ENCODE data around the gene PTBP1. TPM values are rescaled to one million over a fixed set of nuclear protein-coding genes. Genes with fewer than 3 reads are reported as not detected.

The PTBP1 gene
- total and polyA plus RNA-seq, 2 experiments from 2014 or later: 539 to 632 TPM

DNA sequence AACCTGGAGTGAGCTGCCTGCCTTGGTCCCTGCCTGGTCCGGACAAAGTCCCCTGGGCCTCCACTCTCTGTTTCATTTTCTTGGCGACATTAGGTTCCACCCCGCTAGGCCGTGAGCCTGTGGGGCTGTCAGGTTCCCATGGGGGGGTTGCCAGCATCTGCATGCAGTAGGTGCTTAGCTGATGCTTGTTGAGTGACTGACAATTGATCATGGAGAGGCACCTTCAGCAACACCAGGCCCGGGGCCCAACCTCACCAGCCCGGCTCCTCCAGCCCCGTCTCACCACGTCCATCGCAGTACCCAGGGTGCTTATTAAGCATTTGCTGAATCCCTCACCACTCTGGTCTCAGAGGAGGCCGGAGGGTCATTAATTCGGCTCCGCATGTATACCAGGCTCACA is 33.0 kb upstream of the PTBP1 start (continued):
- TF ChIP-seq, protein P1, sequence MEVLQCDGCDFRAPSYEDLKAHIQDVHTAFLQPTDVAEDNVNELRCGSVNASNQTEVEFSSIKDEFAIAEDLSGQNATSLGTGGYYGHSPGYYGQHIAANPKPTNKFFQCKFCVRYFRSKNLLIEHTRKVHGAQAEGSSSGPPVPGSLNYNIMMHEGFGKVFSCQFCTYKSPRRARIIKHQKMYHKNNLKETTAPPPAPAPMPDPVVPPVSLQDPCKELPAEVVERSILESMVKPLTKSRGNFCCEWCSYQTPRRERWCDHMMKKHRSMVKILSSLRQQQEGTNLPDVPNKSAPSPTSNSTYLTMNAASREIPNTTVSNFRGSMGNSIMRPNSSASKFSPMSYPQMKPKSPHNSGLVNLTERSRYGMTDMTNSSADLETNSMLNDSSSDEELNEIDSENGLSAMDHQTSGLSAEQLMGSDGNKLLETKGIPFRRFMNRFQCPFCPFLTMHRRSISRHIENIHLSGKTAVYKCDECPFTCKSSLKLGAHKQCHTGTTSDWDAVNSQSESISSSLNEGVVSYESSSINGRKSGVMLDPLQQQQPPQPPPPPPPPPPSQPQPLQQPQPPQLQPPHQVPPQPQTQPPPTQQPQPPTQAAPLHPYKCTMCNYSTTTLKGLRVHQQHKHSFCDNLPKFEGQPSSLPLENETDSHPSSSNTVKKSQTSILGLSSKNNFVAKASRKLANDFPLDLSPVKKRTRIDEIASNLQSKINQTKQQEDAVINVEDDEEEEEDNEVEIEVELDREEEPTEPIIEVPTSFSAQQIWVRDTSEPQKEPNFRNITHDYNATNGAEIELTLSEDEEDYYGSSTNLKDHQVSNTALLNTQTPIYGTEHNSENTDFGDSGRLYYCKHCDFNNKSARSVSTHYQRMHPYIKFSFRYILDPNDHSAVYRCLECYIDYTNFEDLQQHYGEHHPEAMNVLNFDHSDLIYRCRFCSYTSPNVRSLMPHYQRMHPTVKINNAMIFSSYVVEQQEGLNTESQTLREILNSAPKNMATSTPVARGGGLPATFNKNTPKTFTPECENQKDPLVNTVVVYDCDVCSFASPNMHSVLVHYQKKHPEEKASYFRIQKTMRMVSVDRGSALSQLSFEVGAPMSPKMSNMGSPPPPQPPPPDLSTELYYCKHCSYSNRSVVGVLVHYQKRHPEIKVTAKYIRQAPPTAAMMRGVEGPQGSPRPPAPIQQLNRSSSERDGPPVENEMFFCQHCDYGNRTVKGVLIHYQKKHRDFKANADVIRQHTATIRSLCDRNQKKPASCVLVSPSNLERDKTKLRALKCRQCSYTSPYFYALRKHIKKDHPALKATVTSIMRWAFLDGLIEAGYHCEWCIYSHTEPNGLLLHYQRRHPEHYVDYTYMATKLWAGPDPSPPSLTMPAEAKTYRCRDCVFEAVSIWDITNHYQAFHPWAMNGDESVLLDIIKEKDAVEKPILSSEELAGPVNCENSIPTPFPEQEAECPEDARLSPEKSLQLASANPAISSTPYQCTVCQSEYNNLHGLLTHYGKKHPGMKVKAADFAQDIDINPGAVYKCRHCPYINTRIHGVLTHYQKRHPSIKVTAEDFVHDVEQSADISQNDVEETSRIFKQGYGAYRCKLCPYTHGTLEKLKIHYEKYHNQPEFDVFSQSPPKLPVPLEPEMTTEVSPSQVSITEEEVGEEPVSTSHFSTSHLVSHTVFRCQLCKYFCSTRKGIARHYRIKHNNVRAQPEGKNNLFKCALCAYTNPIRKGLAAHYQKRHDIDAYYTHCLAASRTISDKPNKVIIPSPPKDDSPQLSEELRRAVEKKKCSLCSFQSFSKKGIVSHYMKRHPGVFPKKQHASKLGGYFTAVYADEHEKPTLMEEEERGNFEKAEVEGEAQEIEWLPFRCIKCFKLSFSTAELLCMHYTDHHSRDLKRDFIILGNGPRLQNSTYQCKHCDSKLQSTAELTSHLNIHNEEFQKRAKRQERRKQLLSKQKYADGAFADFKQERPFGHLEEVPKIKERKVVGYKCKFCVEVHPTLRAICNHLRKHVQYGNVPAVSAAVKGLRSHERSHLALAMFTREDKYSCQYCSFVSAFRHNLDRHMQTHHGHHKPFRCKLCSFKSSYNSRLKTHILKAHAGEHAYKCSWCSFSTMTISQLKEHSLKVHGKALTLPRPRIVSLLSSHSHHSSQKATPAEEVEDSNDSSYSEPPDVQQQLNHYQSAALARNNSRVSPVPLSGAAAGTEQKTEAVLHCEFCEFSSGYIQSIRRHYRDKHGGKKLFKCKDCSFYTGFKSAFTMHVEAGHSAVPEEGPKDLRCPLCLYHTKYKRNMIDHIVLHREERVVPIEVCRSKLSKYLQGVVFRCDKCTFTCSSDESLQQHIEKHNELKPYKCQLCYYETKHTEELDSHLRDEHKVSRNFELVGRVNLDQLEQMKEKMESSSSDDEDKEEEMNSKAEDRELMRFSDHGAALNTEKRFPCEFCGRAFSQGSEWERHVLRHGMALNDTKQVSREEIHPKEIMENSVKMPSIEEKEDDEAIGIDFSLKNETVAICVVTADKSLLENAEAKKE (CRISPR knock-in tag; IDR thresholded peaks at IDR 0.05): no peak
- TF ChIP-seq EZH2 (IDR thresholded peaks at IDR 0.05; ENCODE audit: low read depth, unreplicated experiment) (no peak), POLR2AphosphoS5 (IDR thresholded peaks at IDR 0.05; ENCODE audit: low read depth) (no peak), CREB1 (CRISPR knock-in tag; IDR thresholded peaks at IDR 0.05; ENCODE audit: low read depth) (no peak)

DNA sequence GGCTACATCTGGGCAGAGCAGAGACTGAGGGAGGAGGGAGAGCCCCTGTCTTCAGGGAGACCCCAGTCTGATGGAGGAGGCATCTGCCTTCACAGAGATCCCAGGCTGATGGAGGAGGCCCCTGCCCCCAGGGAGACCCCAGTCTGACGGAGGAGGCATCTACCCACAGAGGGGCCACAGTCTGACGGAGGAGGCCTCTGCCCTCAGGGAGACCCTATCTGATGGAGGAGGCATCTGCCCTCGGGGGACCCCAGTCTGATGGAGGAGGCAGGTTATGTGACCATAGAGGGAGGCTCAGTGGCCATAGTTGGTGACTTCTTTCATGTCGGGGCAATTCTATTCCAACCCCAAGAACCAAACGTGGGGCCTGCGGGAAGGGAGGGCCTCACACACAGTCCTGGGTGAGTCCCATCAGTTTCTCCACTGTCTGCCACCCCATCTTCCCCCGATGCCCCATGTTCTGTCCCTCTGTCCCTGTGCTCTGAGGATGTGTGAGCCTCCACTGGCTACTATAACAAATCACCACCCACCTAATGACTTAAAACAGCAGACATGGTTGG is 32.0 kb upstream of the PTBP1 start:
- no peak for ATAC-seq
- H3K27me3 Mint-ChIP-seq (ENCODE audit: insufficient read depth, low read depth, poor library complexity): peaks cover 12% of the 10 kb centered on the region

More for the DNA sequence above, 32.0 kb upstream of the PTBP1 start:
- Histone ChIP-seq H3K4me1 (ENCODE audit: insufficient read depth) (no peaks in the 10 kb centered on the region), H3F3A (replicated peaks; ENCODE audit: low read depth) (no peaks in the 10 kb centered on the region), H3K27me3 (ENCODE audit: insufficient read depth) (no peaks in the 10 kb centered on the region), H3K4me2 (no peak overlapping the region), H3K27ac (ENCODE audit: low read depth) (no peak overlapping the region), H4K20me1 (replicated peaks; ENCODE audit: insufficient read depth) (no peaks in the 10 kb centered on the region), H3K9me2 (ENCODE audit: insufficient read depth) (no peaks in the 10 kb centered on the region), H3K79me2 (replicated peaks; ENCODE audit: insufficient read depth) (no peaks in the 10 kb centered on the region), H3K36me3 (ENCODE audit: insufficient read depth) (no peaks in the 10 kb centered on the region), H3K4me3 (no peak overlapping the region), H2AFZ (no peak overlapping the region)
- no peaks in the 10 kb centered on the region for H3K36me3 Mint-ChIP-seq (ENCODE audit: low read depth)
- no peaks in the 10 kb centered on the region for H3K4me1 Mint-ChIP-seq
- peaks cover 4% of the 10 kb centered on the region for H3K9me3 Mint-ChIP-seq
- H3K4me3 Mint-ChIP-seq: no peak overlapping the region
- no peak for DNase-seq (ENCODE audit: low spot score)
- no peak for TF ChIP-seq JUNB (IDR thresholded peaks at IDR 0.05; ENCODE audit: unreplicated experiment)
- TF ChIP-seq POLR2AphosphoS5 (IDR thresholded peaks at IDR 0.05; ENCODE audit: low read depth): no peak
- TF ChIP-seq, protein P1 (CRISPR knock-in tag; IDR thresholded peaks at IDR 0.05): no peak
- H3K27ac Mint-ChIP-seq: no peak overlapping the region
